ENCODE measurements around the gene NRG3. TPM values are rescaled to one million over a fixed set of nuclear protein-coding genes. Genes with fewer than 3 reads are reported as not detected.

NRG3 gene
- total RNA-seq, 2 donors from 2014 or later: 0.93 to 1.5 TPM

GRCh38 chr10:81943583-81943982 is 68.6 kb downstream of the NRG3 start:
- DNase-seq (ENCODE audit: low spot score): no peak
- intact Hi-C loops (cut with DNase I): no loop called here

GRCh38 chr10:81944609-81945008 is 69.6 kb downstream of the NRG3 start:
- intact Hi-C loops (cut with DNase I): no loop called here
- DNase-seq (ENCODE audit: low spot score): no peak

- no peak for DNase-seq (ENCODE audit: low spot score)
- intact Hi-C loops (cut with DNase I): no loop called here
Measured at GRCh38 chr10:81949283-81949682, 74.3 kb downstream of the NRG3 start.

GRCh38 chr10:81950358-81950757 is 75.4 kb downstream of the NRG3 start:
- intact Hi-C loops (cut with DNase I): no loop called here
- DNase-seq (ENCODE audit: low spot score): no peak

GRCh38 chr10:81953420-81953819 is 78.4 kb downstream of the NRG3 start:
- intact Hi-C loops (cut with DNase I): no loop called here
- no peak for DNase-seq (ENCODE audit: low spot score)

GRCh38 chr10:81957976-81958375 is 83.0 kb downstream of the NRG3 start:
- DNase-seq (ENCODE audit: low spot score): no peak
- intact Hi-C loops (cut with DNase I): no loop called here

GRCh38 chr10:81959016-81959415 is 84.0 kb downstream of the NRG3 start:
- no peak for DNase-seq (ENCODE audit: low spot score)
- intact Hi-C loops (cut with DNase I): no loop called here

- intact Hi-C loops (cut with DNase I): no loop called here
- DNase-seq (ENCODE audit: low spot score): no peak
Measured at GRCh38 chr10:81961451-81962184, 86.6 kb downstream of the NRG3 start.

GRCh38 chr10:81963606-81964005 is 88.6 kb downstream of the NRG3 start:
- no peak for DNase-seq (ENCODE audit: low spot score)
- intact Hi-C loops (cut with DNase I): no loop called here

GRCh38 chr10:81967716-81968115 is 92.7 kb downstream of the NRG3 start:
- DNase-seq (ENCODE audit: low spot score): no peak
- intact Hi-C loops (cut with DNase I): no loop called here

GRCh38 chr10:81969136-81969535 is 94.1 kb downstream of the NRG3 start:
- intact Hi-C loops (cut with DNase I): no loop called here
- no peak for DNase-seq (ENCODE audit: low spot score)

- DNase-seq (ENCODE audit: low spot score): no peak
- intact Hi-C loops (cut with DNase I): no loop called here
Measured at GRCh38 chr10:81978238-81978637, 103.2 kb downstream of the NRG3 start.

- intact Hi-C loops (cut with DNase I): no loop called here
- no peak for DNase-seq (ENCODE audit: low spot score)
Measured at GRCh38 chr10:81981724-81982123, 106.7 kb downstream of the NRG3 start.

GRCh38 chr10:81984428-81984827 is 109.4 kb downstream of the NRG3 start:
- intact Hi-C loops (cut with DNase I): no loop called here

GRCh38 chr10:81995254-81995653 is 120.3 kb downstream of the NRG3 start:
- DNase-seq (ENCODE audit: low spot score): no peak
- intact Hi-C loops (cut with DNase I): no loop called here

More at GRCh38 chr10:81984428-81984827, 109.4 kb downstream of the NRG3 start:
- no peak for DNase-seq (ENCODE audit: low spot score)

GRCh38 chr10:81996927-81997326 is 121.9 kb downstream of the NRG3 start:
- DNase-seq (ENCODE audit: low spot score): no peak
- intact Hi-C loops (cut with DNase I): no loop called here

GRCh38 chr10:82020999-82021398 is 146.0 kb downstream of the NRG3 start:
- intact Hi-C loops (cut with DNase I): no loop called here
- DNase-seq (ENCODE audit: low spot score): no peak

- DNase-seq (ENCODE audit: low spot score): no peak
- intact Hi-C loops (cut with DNase I): no loop called here
Measured at GRCh38 chr10:82027711-82028110, 152.7 kb downstream of the NRG3 start.

- DNase-seq (ENCODE audit: low spot score): no peak
- intact Hi-C loops (cut with DNase I): no loop called here
Measured at GRCh38 chr10:82037076-82037475, 162.1 kb downstream of the NRG3 start.

- no peak for DNase-seq (ENCODE audit: low spot score)
- intact Hi-C loops (cut with DNase I): no loop called here
Measured at GRCh38 chr10:82038587-82038986, 163.6 kb downstream of the NRG3 start.

GRCh38 chr10:82040336-82040735 is 165.3 kb downstream of the NRG3 start:
- no peak for DNase-seq (ENCODE audit: low spot score)
- intact Hi-C loops (cut with DNase I): no loop called here

- DNase-seq (ENCODE audit: low spot score): no peak
- intact Hi-C loops (cut with DNase I): no loop called here
Measured at GRCh38 chr10:82041018-82041417, 166.0 kb downstream of the NRG3 start.

All from posterior vena cava (tissue), 2 donors.